Calu3 (cell line): ENCODE results near the gene ZAR1L. TPM values are rescaled to one million over a fixed set of nuclear protein-coding genes. Genes with fewer than 3 reads are reported as not detected.

Experiments used
- BruUV-seq: library from RNA; stranded (reverse); fragments of 400-500 nt; replicated peaks from 2 replicates; lab custom pipeline; 2021; lab: Mats Ljungman, UMichigan
- CTCF ChIA-PET: fragments of 300-600 bp; sonication (Branson Sonifier 250); formaldehyde crosslinking; loops from one replicate; lab custom pipeline; 2022; ENCODE audit warnings: antibody characterized with exemption; lab: Charles Lee
- DNase-seq: peaks from one replicate; pipeline ENCODE4 v3.0.0; 2022
- H3K27ac Mint-ChIP-seq: one replicate; pipeline ENCODE4 v1.8.0; 2022; ENCODE audit warnings: mixed read lengths; ENCODE audit not compliant: unreplicated experiment
- H3K27me3 Mint-ChIP-seq: one replicate; pipeline ENCODE4 v1.8.0; 2022; ENCODE audit warnings: mixed read lengths; ENCODE audit not compliant: unreplicated experiment
- H3K36me3 Mint-ChIP-seq: one replicate; pipeline ENCODE4 v1.8.0; 2022; ENCODE audit warnings: mild to moderate bottlenecking, moderate library complexity, mixed read lengths; ENCODE audit not compliant: insufficient read depth, unreplicated experiment
- H3K4me1 Mint-ChIP-seq: one replicate; pipeline ENCODE4 v1.8.0; 2022; ENCODE audit warnings: mild to moderate bottlenecking, low read depth, mixed read lengths; ENCODE audit not compliant: unreplicated experiment
- H3K4me3 Mint-ChIP-seq: one replicate; pipeline ENCODE4 v1.8.0; 2022; ENCODE audit warnings: mild to moderate bottlenecking, low read depth, moderate library complexity, mixed read lengths; ENCODE audit not compliant: unreplicated experiment
- H3K9me3 Mint-ChIP-seq: one replicate; pipeline ENCODE4 v1.8.0; 2022; ENCODE audit warnings: low read depth, mixed read lengths; ENCODE audit not compliant: unreplicated experiment
- intact Hi-C: fragments of 100-400 bp; cut with micrococcal nuclease; formaldehyde crosslinking; loops from one replicate; pipeline ENCODE4 v1.10.0; 2022; ENCODE audit not compliant: unreplicated experiment
- total RNA-seq: library from RNA; stranded (reverse); gene quantifications from 2 replicates; pipeline ENCODE4 v1.2.3, GENCODE V29; 2022
- TF ChIP-seq, protein P1 (sequence below): fragments of 200-600 bp; IDR thresholded peaks from one replicate; pipeline ENCODE4 v1.8.0; 2022; ENCODE audit warnings: antibody characterized with exemption; ENCODE audit not compliant: unreplicated experiment

The ZAR1L gene
- total RNA-seq, 1 experiment from 2014 or later: not detected

DNA sequence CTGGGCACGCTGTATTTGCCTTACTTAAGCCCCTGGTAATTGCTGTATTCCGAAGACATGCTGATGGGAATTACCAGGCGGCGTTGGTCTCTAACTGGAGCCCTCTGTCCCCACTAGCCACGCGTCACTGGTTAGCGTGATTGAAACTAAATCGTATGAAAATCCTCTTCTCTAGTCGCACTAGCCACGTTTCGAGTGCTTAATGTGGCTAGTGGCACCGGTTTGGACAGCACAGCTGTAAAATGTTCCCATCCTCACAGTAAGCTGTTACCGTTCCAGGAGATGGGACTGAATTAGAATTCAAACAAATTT is 821 bp upstream of the ZAR1L start:
- Mint-ChIP-seq H3K4me3 (peak overlapping the region; percentile 84), H3K27ac (peak overlapping the region; percentile 95), H3K9me3 (no peaks in the 10 kb centered on the region), H3K27me3 (no peaks in the 10 kb centered on the region), H3K36me3 (peaks cover 17% of the 10 kb centered on the region), H3K4me1 (no peaks in the 10 kb centered on the region)
- BruUV-seq: no TSS peak
- CTCF ChIA-PET: interaction anchor here (1.1 to 1.5 kb wide), 2 partner anchors 370 to 406 kb away, joined by 3 to 4 read pairs; no protein-coding TSS in a partner anchor
- intact Hi-C loops: no loop called here
- no peak for DNase-seq
- TF ChIP-seq, protein P1, sequence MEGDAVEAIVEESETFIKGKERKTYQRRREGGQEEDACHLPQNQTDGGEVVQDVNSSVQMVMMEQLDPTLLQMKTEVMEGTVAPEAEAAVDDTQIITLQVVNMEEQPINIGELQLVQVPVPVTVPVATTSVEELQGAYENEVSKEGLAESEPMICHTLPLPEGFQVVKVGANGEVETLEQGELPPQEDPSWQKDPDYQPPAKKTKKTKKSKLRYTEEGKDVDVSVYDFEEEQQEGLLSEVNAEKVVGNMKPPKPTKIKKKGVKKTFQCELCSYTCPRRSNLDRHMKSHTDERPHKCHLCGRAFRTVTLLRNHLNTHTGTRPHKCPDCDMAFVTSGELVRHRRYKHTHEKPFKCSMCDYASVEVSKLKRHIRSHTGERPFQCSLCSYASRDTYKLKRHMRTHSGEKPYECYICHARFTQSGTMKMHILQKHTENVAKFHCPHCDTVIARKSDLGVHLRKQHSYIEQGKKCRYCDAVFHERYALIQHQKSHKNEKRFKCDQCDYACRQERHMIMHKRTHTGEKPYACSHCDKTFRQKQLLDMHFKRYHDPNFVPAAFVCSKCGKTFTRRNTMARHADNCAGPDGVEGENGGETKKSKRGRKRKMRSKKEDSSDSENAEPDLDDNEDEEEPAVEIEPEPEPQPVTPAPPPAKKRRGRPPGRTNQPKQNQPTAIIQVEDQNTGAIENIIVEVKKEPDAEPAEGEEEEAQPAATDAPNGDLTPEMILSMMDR: no peak

DNA sequence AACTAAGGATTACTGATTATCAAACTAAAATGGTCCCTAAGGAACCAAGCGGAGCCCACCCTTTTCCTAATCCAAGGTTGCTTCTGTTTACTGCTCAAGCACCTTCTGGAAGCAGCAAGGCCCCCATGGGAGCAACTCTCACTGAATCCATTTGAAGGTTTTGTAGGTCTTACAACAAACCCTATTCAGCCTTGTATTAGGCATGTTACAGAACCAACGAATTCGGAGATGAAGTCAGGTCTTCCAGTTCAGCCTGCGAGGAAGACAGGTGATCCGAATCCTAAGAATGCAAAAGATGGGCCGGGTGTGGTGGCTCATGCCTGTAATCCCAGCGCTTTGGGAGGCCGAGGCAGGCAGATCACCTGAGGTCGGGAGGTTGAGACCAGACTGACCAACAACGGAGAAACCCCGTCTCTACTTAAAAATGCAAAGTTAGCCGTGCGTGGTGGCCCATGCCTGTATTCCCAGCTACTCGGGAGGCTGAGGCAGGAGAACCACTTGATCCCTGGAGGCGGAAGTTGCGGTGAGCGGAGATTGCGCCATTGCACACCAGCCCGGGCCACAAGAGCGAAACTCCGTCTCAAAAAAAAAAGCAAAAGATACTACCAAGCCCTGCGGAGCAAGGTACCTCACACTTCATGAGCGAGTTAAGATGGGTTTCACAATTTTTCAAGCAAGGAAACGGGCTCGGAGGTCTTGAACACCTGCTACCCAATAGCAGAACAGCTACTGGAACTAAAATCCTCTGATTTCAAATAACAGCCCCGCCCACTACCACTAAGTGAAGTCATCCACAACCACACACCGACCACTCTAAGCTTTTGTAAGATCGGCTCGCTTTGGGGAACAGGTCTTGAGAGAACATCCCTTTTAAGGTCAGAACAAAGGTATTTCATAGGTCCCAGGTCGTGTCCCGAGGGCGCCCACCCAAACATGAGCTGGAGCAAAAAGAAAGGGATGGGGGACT is 609 bp downstream of the ZAR1L start:
- TF ChIP-seq, protein P1: no peak
- CTCF ChIA-PET: interaction anchor here (1.0 to 1.5 kb wide), 3 partner anchors 11 to 405 kb away, joined by 3 to 4 read pairs (median 3); no protein-coding TSS in a partner anchor
- Mint-ChIP-seq H3K4me3 (peak overlapping the region; percentile 84), H3K9me3 (no peaks in the 10 kb centered on the region), H3K27me3 (no peaks in the 10 kb centered on the region), H3K36me3 (peaks cover 17% of the 10 kb centered on the region), H3K27ac (peak overlapping the region; percentile 95), H3K4me1 (no peaks in the 10 kb centered on the region)
- intact Hi-C loops: no loop called here
- no peak for DNase-seq
- TSS peak; percentile 90 for BruUV-seq

DNA sequence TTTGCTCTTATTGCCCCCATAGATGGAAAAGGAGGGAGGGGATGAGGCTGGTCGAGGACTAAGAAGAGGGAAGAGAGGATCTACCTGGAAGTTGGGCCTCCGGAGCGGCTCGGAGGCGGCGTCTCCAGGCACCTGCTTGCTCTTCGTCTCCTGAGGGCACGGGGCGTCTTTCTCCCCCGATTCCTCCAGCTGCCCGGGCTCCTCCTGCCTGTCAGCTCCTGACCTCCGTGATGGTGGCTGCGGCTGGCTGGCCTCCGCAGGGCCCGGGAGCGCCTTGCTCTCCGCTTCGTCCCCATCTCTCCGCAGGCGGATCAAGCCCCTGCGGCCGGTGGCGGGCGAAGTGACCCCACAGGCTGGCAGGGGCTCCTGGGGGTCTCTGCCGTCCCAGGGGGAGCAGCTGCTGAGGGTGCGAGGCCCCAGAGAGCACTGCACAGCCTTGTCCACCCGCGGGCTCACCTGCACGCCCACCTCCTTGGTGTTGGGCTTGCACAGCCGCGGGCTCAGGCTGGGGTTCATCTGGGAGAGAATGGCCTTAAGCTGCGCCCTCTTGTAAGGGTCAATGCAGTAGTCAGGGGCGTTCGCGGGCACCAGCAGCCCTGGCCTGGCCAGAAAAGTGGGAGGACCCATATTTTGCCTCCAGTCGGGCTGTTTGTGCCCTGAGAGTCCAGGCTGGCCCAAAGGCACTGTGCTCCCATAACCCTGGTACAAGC is 3.8 kb downstream of the ZAR1L start:
- Mint-ChIP-seq H3K4me1 (no peaks in the 10 kb centered on the region), H3K4me3 (no peak overlapping the region), H3K9me3 (no peaks in the 10 kb centered on the region), H3K27me3 (no peaks in the 10 kb centered on the region), H3K27ac (no peak overlapping the region), H3K36me3 (peaks cover 17% of the 10 kb centered on the region)
- DNase-seq: no peak
- intact Hi-C loops: loop anchor here (2.0 kb wide), 3 partner anchors 45 to 401 kb away; no protein-coding TSS in a partner anchor
- TF ChIP-seq, protein P1: no peak
- CTCF ChIA-PET: no interaction called here
- BruUV-seq: no TSS peak

DNA sequence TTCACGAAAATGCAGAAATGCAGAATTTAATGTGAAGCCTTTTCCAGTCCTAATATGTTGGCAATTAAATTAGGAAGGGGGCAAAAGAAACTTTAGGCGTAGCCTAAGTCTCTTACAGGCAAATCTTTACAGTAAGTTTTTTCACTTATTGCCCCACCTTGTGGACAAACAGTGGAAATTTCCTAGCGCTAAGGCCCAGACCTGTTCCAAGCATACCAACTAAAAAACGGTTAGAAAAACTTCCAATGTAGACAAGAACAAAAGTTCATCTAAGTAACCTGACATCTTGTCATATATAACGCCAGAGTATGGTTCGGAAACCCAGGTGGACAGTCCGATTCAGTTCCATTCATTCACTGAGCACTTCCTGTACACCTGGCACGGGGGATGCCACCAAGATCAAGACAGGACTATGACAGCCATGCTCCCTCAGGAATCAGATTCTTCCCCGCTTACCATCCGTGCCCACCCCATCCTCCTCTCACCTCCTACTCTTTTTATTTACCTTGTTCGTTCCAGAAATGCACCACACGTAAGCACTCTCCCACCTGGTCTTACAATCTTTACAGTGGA is 4.9 kb downstream of the ZAR1L start:
- CTCF ChIA-PET: no interaction called here
- Mint-ChIP-seq H3K4me3 (no peak overlapping the region), H3K27me3 (no peaks in the 10 kb centered on the region), H3K36me3 (peaks cover 8% of the 10 kb centered on the region), H3K4me1 (no peaks in the 10 kb centered on the region), H3K27ac (no peak overlapping the region), H3K9me3 (no peaks in the 10 kb centered on the region)
- BruUV-seq: no TSS peak
- intact Hi-C loops: loop anchor here (1.0 to 2.0 kb wide), 4 partner anchors 43 to 399 kb away; no protein-coding TSS in a partner anchor
- DNase-seq: peak; percentile 21
- TF ChIP-seq, protein P1: peak; percentile 50
